Measurements from ENCODE around the gene RNF213.
A peak's percentile ranks its signal among the peaks of the same experiment; 100 is the strongest.
"Not testable (repeated sequence)": the region's sequence is repeated elsewhere in the genome, so short reads cannot be mapped to it uniquely, and the experiment has no call there.

Gene RNF213

DNA sequence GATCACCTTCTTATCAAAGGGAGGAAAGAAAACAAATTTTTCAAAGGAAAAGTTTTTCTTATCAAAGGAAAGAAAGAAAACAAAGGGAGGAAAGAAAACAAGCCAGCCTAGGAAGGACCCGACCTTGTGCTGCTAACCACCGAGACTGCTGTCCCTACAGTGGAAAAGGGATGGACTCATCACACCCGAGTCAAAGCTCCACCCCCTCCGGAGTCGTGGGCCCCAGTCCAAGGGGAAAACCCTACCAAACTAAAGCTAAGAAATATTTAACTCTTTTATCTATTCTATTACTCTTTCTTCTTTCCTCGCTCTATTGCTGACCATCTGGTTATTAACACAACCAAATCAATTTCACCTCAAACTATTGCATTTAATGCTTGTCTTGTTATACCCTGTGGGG is 148.2 kb downstream of the RNF213 start:
- Mint-ChIP-seq H3K27ac (no peak overlapping the region), H3K27me3 (peaks cover 20% of the 10 kb centered on the region), H3K36me3 (ENCODE audit: low read depth) (no peaks in the 10 kb centered on the region), H3K4me1 (ENCODE audit: low read depth) (peaks cover 8% of the 10 kb centered on the region), H3K9me3 (no peaks in the 10 kb centered on the region), H3K4me3 (no peak overlapping the region)
- intact Hi-C loops (cut with micrococcal nuclease) = no loop called here

DNA sequence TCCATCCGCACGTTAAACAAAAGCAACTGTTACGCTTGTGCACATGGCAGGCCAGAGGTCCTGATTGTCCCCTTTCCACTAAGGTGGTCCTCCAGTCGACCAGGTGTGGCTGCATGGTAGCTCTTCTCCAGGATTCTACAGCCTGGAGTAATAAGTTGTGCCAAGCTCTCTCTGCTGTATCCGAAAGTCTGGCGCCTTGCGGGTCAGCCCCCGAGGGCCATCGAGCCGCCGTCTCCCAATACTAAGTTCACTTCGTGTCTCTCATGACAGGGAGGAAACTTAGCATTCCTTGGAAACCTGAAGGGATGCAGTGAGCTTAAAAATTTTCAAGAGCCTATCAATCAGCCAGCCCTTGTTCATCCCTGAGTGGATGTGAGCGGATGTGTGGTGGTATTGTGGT is 149.0 kb downstream of the RNF213 start:
- H3K4me1 Mint-ChIP-seq (ENCODE audit: low read depth) = peaks cover 15% of the 10 kb centered on the region

DNA sequence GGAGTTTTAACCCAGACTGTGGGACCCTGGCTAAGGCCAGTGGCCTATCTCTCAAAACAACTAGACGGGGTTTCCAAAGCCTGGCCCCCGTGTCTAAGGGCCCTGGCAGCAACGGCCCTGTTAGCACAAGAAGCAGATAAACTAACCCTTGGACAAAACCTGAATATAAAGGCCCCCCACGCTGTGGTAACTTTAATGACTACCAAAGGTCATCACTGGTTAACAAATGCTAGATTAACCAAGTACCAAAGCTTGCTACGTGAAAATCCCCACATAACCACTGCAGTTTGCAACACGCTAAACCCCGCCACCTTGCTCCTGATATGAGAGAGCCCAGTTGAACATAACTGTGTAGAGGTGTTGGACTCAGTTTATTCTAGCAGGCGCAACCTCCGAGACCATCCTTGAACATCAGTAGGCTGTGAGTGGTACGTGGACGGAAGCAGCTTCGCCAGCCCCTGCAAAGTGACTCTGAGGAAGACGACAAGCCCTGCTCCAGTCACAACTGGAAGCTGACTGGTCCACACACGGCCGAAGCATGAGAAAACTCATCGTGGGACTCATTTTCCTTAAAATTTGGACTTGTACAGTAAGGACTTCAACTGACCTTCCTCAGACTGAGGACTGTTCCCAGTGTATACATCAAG is 149.9 kb downstream of the RNF213 start:
- H3K36me3 Mint-ChIP-seq (ENCODE audit: low read depth); H3K4me3 Mint-ChIP-seq; H3K27ac Mint-ChIP-seq; intact Hi-C loops (cut with micrococcal nuclease); H3K9me3 Mint-ChIP-seq: not testable (repeated sequence)
- Mint-ChIP-seq H3K27me3 (peaks cover 31% of the 10 kb centered on the region), H3K4me1 (ENCODE audit: low read depth) (peaks cover 18% of the 10 kb centered on the region)

More for the DNA sequence above, 149.0 kb downstream of the RNF213 start:
- Mint-ChIP-seq H3K4me3 (no peak overlapping the region), H3K27me3 (peaks cover 28% of the 10 kb centered on the region), H3K9me3 (no peaks in the 10 kb centered on the region), H3K36me3 (ENCODE audit: low read depth) (no peaks in the 10 kb centered on the region), H3K27ac (no peak overlapping the region)
- intact Hi-C loops (cut with micrococcal nuclease) = no loop called here

DNA sequence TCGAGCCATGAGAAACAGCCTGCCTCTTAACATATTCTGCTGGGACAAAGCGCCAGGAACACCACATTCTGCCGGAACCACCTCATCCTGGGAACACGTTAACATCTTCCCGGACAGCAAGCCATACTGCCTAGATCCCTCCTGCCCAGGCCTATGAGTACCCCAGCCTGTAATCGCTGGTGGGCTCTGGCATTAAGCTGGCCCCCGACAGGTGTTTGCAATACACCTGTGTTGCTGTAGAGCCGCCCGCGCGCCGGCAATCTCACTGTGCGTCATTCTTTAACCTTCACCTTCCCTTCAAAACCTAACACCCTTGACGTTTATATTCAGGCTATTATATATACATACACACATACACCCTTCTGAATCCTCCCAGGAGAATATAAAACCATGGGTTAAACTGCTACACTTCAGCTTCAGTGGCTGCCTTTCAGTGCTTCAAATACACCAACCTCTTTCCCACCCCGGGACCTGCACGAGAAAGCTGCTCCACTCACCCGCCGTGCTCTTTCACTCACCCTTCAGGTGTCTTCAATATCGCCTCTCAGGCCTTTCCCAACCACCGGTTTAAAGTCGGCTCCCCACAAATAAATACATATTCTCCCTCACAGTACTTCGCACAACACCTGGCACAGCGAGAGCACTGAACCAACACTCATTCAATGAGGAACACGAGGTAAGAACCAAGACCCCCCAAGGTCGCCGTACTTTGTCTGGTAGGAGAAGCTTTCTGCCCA is 153.3 kb downstream of the RNF213 start:
- Mint-ChIP-seq H3K27me3 (peaks cover 30% of the 10 kb centered on the region), H3K4me1 (ENCODE audit: low read depth) (peaks cover 38% of the 10 kb centered on the region), H3K27ac (peak overlapping the region; percentile 96), H3K36me3 (ENCODE audit: low read depth) (peaks cover 38% of the 10 kb centered on the region), H3K9me3 (no peaks in the 10 kb centered on the region), H3K4me3 (peak overlapping the region; percentile 89)
- intact Hi-C loops (cut with micrococcal nuclease) = loop anchor here (2.0 kb wide), 1 partner anchor 41 kb away; no protein-coding TSS in a partner anchor

DNA sequence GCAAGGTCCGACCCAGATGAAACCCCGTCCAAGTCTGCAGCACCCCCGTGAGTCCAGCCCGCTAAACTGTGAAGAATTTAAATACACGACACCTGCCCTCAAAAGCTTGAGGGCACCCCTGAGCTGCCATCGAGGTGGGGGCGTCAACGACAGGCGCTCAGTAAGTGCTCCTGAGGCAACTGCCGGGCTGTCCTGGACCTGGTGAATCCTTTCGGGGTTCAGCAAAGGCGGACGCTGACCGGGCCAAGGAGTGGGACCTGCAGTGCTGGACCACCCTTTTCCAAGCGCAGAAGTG is 153.8 kb downstream of the RNF213 start:
- intact Hi-C loops (cut with micrococcal nuclease) = loop anchor here (2.0 kb wide), 1 partner anchor 40 kb away; no protein-coding TSS in a partner anchor
- H3K9me3 Mint-ChIP-seq = no peaks in the 10 kb centered on the region

DNA sequence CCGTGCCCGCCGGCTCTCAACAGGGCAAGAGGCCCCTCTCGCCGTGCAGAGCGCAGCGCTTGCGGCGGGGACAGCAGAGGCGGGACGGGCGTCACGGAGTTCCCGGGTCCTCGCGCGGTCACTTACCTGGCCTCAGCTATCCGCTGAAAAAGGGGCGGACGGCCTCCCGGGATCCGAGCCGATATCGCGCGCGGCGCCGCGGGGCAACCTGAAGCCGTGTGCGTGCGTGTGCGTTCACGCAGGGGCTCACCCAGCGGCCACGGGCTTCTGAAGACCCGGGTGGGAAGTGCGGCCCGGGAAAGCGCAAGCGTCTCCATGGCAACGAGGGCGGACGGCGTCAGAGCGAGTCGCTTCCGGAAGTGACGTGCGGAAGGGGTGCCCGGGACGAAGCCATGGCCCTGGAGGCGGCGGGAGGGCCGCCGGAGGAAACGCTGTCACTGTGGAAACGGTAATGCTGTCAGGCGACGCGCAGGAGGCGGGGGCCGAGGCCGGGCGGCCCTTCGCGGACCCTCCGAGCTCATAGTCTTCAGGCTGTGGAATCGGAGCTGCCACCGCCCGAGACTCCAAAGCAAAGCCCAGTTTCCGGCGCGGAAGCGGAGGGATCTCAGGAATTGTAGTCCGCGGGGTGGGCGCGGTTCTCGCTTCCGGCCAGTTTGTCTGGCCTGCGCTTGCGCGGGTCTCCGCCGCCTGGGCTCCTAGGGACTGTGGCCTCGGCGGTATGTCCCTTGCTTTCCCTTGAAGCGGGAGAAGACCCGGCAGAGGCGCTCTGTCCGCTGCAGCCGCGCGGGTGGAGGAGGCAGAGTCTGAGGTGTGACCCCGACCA is 154.4 kb downstream of the RNF213 start, which contains the start of gene ENDOV:
ENDOV (plus strand) TSS at position 365 of the 823 bp plus-strand sequence; CDS start at position 393, 28 bp downstream.
- Mint-ChIP-seq H3K4me3 (peak within 1 kb of the TSS; percentile 89), H3K4me1 (ENCODE audit: low read depth) (peaks cover 38% of the 10 kb centered on the region), H3K36me3 (ENCODE audit: low read depth) (peaks cover 48% of the 10 kb centered on the region), H3K9me3 (no peaks in the 10 kb centered on the region), H3K27ac (peak within 1 kb of the TSS; percentile 96), H3K27me3 (peaks cover 22% of the 10 kb centered on the region)
- intact Hi-C loops (cut with micrococcal nuclease) = loop anchor here (2.0 kb wide), 1 partner anchor 40 kb away; no protein-coding TSS in a partner anchor

More for the DNA sequence above, 153.8 kb downstream of the RNF213 start:
- Mint-ChIP-seq H3K4me1 (ENCODE audit: low read depth) (peaks cover 38% of the 10 kb centered on the region), H3K27ac (peak overlapping the region; percentile 96), H3K4me3 (peak overlapping the region; percentile 89), H3K36me3 (ENCODE audit: low read depth) (peaks cover 42% of the 10 kb centered on the region), H3K27me3 (peaks cover 27% of the 10 kb centered on the region)

DNA sequence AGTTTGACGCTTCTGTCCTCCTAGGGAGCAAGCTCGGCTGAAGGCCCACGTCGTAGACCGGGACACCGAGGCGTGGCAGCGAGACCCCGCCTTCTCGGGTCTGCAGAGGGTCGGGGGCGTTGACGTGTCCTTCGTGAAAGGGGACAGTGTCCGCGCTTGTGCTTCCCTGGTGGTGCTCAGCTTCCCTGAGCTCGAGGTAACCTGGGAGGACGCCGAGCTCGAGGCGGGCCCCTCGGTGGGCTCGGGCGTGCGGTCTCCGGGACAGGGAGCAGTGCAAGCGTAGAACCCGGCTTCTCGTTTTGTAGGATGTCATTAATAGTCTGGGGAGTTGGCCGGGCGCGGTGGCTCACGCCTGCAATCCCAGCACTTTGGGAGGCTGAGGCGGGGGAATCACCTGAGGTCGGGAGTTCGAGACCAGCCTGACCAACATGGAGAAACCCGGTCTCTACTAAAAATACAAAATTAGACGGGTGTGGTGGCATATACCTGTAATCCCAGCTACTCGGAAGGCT is 155.0 kb downstream of the RNF213 start:
- peaks cover 50% of the 10 kb centered on the region for H3K36me3 Mint-ChIP-seq (ENCODE audit: low read depth)
- H3K4me1 Mint-ChIP-seq (ENCODE audit: low read depth) = peaks cover 38% of the 10 kb centered on the region
- peak overlapping the region; percentile 89 for H3K4me3 Mint-ChIP-seq
- intact Hi-C loops (cut with micrococcal nuclease) = loop anchor here (2.0 kb wide), 1 partner anchor 39 kb away; no protein-coding TSS in a partner anchor
- no peaks in the 10 kb centered on the region for H3K9me3 Mint-ChIP-seq
- peak overlapping the region; percentile 96 for H3K27ac Mint-ChIP-seq
- peaks cover 22% of the 10 kb centered on the region for H3K27me3 Mint-ChIP-seq

DNA sequence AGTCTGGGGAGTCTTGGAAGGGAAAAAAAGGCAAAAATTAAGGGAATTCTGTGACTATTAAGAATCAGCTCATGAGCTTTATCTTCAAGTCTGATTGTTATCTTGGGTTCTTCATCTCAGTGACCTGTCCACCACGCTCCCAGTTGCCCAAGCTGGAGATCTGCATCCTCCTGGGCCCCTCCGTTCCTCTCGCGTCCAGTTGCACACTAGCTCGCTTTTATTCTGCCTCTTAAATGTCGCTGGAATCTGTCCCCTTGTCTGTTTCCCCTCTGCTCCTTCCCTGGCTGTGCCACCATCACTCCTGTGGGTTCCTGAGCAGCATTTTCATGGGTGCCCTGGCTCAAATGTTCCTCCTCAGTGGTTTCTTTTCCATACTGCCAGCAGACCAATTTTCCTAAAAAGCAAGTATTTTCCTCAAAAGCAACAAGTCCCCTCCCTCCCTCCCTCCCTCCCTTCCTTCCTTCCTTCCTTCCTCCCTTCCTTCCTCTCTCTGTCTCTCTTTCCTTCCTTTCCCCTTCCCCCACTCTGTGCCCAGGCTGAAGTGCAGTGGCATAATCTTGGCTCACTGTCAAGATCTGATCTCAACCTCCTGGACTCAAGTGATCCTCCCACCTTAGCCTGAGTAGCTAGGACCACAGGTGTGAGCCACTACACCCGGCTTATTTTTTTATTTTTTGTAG is 155.7 kb downstream of the RNF213 start:
- no peaks in the 10 kb centered on the region for H3K9me3 Mint-ChIP-seq
- H3K36me3 Mint-ChIP-seq (ENCODE audit: low read depth) = peaks cover 50% of the 10 kb centered on the region
- peak overlapping the region; percentile 89 for H3K4me3 Mint-ChIP-seq
- H3K27me3 Mint-ChIP-seq = peaks cover 22% of the 10 kb centered on the region
- peaks cover 38% of the 10 kb centered on the region for H3K4me1 Mint-ChIP-seq (ENCODE audit: low read depth)
- peak overlapping the region; percentile 96 for H3K27ac Mint-ChIP-seq
- intact Hi-C loops (cut with micrococcal nuclease) = no loop called here

DNA sequence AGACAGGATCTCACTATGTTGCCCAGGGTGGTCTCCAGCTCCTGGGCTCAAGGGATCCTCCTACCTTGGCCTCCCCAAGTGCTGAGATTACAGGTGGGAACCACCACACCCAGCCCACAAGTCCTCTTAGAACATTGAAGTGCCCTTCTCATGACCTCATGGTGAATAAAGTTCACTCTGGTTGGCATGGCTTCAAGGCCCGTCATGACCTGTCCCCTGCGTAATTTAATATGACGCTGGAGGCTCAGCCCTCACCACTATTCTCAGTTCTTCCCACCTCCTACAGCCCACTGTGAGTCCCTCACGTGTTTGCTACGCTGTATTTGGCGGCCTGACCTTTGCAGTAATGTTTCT is 156.3 kb downstream of the RNF213 start:
- H3K27ac Mint-ChIP-seq = no peak overlapping the region
- intact Hi-C loops (cut with micrococcal nuclease) = no loop called here

DNA sequence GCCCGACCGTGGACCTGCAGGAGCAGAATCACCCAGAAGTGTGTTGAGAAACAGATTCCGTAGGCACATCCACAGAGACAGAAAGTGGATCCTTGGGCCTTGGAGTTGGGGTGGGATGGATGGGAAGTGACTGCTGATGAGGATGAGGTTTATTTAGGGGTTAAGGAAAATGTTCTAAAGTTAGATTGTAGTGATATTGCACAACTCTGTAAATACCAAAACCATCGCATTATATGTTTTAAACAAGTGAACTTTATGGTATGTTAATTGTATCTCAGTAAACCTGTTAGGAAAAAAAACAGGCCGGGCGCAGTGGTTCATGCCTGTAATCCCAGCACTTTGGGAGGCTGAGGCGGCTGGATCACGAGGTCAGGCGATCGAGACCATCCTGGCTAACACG is 157.9 kb downstream of the RNF213 start:
- Mint-ChIP-seq H3K27me3 (peaks cover 13% of the 10 kb centered on the region), H3K4me1 (ENCODE audit: low read depth) (peaks cover 38% of the 10 kb centered on the region), H3K4me3 (no peak overlapping the region), H3K36me3 (ENCODE audit: low read depth) (peaks cover 50% of the 10 kb centered on the region), H3K9me3 (no peaks in the 10 kb centered on the region), H3K27ac (no peak overlapping the region)
- intact Hi-C loops (cut with micrococcal nuclease) = no loop called here

More for the DNA sequence above, 156.3 kb downstream of the RNF213 start:
- Mint-ChIP-seq H3K27me3 (peaks cover 22% of the 10 kb centered on the region), H3K4me3 (peak overlapping the region; percentile 39), H3K36me3 (ENCODE audit: low read depth) (peaks cover 50% of the 10 kb centered on the region), H3K4me1 (ENCODE audit: low read depth) (peaks cover 38% of the 10 kb centered on the region), H3K9me3 (no peaks in the 10 kb centered on the region)

DNA sequence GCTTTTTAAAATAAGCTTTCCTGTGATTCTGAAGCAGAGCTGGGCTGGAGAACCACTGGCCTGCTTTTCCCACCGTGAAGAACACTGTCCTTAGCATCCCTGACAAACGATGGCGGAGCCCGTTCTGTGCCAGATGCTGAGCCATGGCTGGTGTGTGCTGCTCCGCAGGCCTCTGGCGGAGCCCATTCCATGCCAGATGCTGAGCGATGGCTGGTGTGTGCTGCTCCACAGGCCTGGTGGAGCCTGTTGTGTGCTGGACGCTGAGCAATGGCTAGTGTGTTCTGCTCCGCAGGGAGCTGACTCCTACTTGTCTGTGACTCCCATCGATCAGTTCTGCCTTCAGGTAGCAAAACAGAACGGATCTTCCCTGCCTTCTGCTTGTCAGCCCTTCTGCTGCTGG is 158.6 kb downstream of the RNF213 start:
- Mint-ChIP-seq H3K9me3 (no peaks in the 10 kb centered on the region), H3K36me3 (ENCODE audit: low read depth) (peaks cover 50% of the 10 kb centered on the region), H3K27me3 (peaks cover 11% of the 10 kb centered on the region), H3K4me3 (no peak overlapping the region), H3K27ac (no peak overlapping the region), H3K4me1 (ENCODE audit: low read depth) (peaks cover 31% of the 10 kb centered on the region)
- intact Hi-C loops (cut with micrococcal nuclease) = no loop called here

DNA sequence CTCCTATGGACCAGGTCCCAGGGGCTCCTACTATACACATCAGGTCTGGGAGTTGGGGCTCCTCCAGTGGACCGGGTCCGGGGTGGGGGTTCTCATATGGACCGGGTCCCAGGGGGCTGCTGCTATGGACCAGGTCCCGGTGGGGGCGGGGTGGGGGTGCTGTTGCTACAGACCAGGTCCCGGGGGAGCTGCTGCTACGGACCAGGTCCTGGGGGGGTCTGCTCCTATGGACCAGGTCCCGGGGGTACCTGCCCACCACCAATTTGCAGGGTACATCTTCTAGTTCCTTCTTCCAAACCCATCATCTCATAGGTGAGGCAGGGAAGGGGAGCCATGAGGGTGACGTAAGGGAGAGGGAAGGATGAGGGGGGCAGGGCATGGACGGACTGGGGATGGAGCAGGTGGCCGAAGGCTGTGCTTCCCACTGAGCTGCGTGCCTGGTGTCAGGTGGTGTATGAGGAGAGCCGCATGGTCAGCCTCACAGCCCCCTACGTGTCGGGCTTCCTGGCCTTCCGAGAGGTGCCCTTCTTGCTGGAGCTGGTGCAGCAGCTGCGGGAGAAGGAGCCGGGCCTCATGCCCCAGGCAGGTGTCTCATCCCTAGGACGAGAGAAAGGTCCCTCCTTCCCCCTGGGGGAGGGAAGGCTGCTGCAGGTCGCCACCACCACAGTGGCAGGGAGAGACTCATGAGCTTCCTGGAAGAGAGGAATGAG is 160.9 kb downstream of the RNF213 start:
- peaks cover 9% of the 10 kb centered on the region for H3K27me3 Mint-ChIP-seq
- no peak overlapping the region for H3K4me3 Mint-ChIP-seq
- no peak overlapping the region for H3K27ac Mint-ChIP-seq
- intact Hi-C loops (cut with micrococcal nuclease) = no loop called here
- no peaks in the 10 kb centered on the region for H3K9me3 Mint-ChIP-seq
- H3K4me1 Mint-ChIP-seq (ENCODE audit: low read depth) = peaks cover 18% of the 10 kb centered on the region
- H3K36me3 Mint-ChIP-seq (ENCODE audit: low read depth) = peaks cover 35% of the 10 kb centered on the region

DNA sequence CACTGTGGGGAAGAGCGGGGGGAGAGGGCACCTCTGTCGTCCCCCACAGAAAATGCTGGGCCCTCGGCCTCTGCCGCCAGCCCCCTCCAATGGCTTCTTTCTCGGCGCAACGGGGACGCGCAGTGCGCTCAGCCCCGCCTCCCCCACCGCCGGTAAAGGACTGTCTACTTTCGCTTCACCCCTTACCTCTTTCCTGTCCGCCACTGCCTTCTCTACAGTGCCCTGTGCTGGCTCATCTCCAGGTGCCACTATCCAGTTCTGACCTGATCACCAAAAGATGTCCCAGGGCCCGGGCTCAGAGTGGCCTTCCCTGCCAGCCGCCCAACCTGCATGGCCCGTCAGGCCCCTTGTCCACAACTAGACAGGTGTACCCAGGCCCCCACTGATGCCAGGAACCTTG is 161.6 kb downstream of the RNF213 start:
- H3K36me3 Mint-ChIP-seq (ENCODE audit: low read depth) = peaks cover 28% of the 10 kb centered on the region
- no peak overlapping the region for H3K27ac Mint-ChIP-seq
- intact Hi-C loops (cut with micrococcal nuclease) = no loop called here

More for the DNA sequence above, 161.6 kb downstream of the RNF213 start:
- peaks cover 21% of the 10 kb centered on the region for H3K4me1 Mint-ChIP-seq (ENCODE audit: low read depth)
- H3K27me3 Mint-ChIP-seq = peaks cover 9% of the 10 kb centered on the region
- no peak overlapping the region for H3K4me3 Mint-ChIP-seq
- H3K9me3 Mint-ChIP-seq = no peaks in the 10 kb centered on the region

Measured in dendritic cell treated with granulocyte-macrophage colony-stimulating factor and Interleukin-4, amounts not matched to agents 40 ng/mL and 50 ng/mL, for 4 days (primary cell).